A549 treated with RU486 at 1 μM for 4 hours (cell line): ENCODE measurements around the gene ATP5PF. TPM values are rescaled to one million over a fixed set of nuclear protein-coding genes. Genes with fewer than 3 reads are reported as not detected.

Experiments
- total RNA-seq: library from RNA; stranded (reverse); fragments of 200-300 nt; extraction: Qiagen RNA extraction; gene quantifications from 5 replicates; pipeline ENCODE4 v1.2.3, GENCODE V29; 2022; ENCODE audit warnings: low read depth

Gene ATP5PF, protein sequence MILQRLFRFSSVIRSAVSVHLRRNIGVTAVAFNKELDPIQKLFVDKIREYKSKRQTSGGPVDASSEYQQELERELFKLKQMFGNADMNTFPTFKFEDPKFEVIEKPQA
- total RNA-seq, result 210 to 244 TPM (median 229 TPM) in 5 replicates

DNA sequence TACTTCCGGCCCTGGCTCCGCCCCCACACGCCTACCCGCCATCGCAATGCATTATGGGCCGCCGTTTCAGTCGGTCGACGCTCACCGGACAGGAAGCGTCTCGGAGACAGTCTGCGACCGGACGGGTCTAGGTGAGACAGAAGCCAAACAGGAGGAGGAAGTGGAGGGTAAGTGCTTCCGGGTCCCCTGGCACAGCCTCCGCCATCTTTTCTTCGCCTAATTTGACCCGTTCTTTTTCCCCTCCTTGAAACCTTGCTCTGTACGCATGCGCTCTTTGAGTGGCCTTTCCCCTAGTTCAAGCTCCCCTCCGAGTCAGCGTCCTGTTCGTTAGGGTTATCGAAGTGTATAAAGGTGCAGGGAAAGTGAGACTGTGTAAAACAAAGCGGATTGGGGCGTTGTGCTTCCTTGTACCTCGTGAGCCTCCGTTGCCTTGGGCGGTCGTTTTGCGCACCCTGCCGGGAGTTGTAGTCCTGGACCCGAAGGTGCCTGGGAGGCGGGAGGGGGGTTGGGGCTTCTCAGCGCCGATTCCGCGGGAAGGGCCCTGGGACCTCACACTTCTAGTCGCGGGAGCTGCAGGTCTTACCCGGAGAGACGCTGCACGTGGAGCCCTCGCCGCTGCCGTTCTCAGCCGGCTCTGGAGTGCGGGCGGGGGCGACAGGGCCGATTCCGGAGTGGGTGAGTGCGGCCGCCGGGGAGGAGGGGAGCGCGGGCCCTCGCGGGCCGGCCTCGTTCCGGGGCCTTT is at the start of gene ATP5PF, which contains the start of gene GABPA:
TSS of gene ATP5PF (minus strand) at position 1 of the 742 bp plus-strand sequence. CDS start 5,110 bp downstream, outside the sequence.
TSS of gene GABPA (plus strand) at position 69 of the 742 bp plus-strand sequence. CDS start 6,627 bp downstream, outside the sequence.

Other genes starting within 250 kb of the ATP5PF start
- gene MRPL39, start 127.4 kb downstream of the ATP5PF start, total RNA-seq, result 32.3 to 39.4 TPM (median 34.4 TPM) in 5 replicates
- gene JAM2, start 95.6 kb downstream of the ATP5PF start, total RNA-seq, result not detected in 5 replicates
- gene GABPA, start 68 bp upstream of the ATP5PF start, total RNA-seq, result 4.5 to 8.2 TPM (median 7.2 TPM) in 5 replicates